Measurements from ENCODE around the gene SETD2.
A peak's percentile ranks its signal among the peaks of the same experiment; 100 is the strongest.
"Not testable (repeated sequence)": the region's sequence is repeated elsewhere in the genome, so short reads cannot be mapped to it uniquely, and the experiment has no call there.

SETD2 gene

GRCh38 chr3:47047673-47048072 lies 116.2 kb downstream of the SETD2 start:
- Mint-ChIP-seq H3K9me3 (no peaks in the 10 kb centered on the region), H3K36me3 (ENCODE audit: low read depth) (peaks cover 55% of the 10 kb centered on the region), H3K4me3 (no peak overlapping the region), H3K27me3 (no peaks in the 10 kb centered on the region), H3K4me1 (ENCODE audit: low read depth) (peaks cover 22% of the 10 kb centered on the region), H3K27ac (peak overlapping the region; percentile 70)
- DNase-seq, result no peak

- peak overlapping the region; percentile 70 for H3K27ac Mint-ChIP-seq
- H3K9me3 Mint-ChIP-seq, result no peaks in the 10 kb centered on the region
Measured at GRCh38 chr3:47047069-47047468, 116.8 kb downstream of the SETD2 start.

GRCh38 chr3:47042231-47042791 lies 121.6 kb downstream of the SETD2 start:
- Mint-ChIP-seq H3K27me3 (no peaks in the 10 kb centered on the region), H3K4me1 (ENCODE audit: low read depth) (peaks cover 33% of the 10 kb centered on the region), H3K27ac (peak overlapping the region; percentile 44), H3K36me3 (ENCODE audit: low read depth) (peaks cover 81% of the 10 kb centered on the region), H3K4me3 (no peak overlapping the region), H3K9me3 (peaks cover 5% of the 10 kb centered on the region)
- no peak for DNase-seq

More at GRCh38 chr3:47047069-47047468, 116.8 kb downstream of the SETD2 start:
- no peak overlapping the region for H3K4me3 Mint-ChIP-seq
- H3K27me3 Mint-ChIP-seq, result no peaks in the 10 kb centered on the region
- peaks cover 59% of the 10 kb centered on the region for H3K36me3 Mint-ChIP-seq (ENCODE audit: low read depth)
- H3K4me1 Mint-ChIP-seq (ENCODE audit: low read depth), result peaks cover 22% of the 10 kb centered on the region
- no peak for DNase-seq

GRCh38 chr3:47041114-47041513 lies 122.8 kb downstream of the SETD2 start:
- Mint-ChIP-seq H3K27ac (no peak overlapping the region), H3K9me3 (peaks cover 5% of the 10 kb centered on the region), H3K4me1 (ENCODE audit: low read depth) (peaks cover 29% of the 10 kb centered on the region), H3K27me3 (no peaks in the 10 kb centered on the region), H3K4me3 (no peak overlapping the region), H3K36me3 (ENCODE audit: low read depth) (peaks cover 81% of the 10 kb centered on the region)
- DNase-seq, result no peak

- DNase-seq, H3K9me3 Mint-ChIP-seq, H3K27me3 Mint-ChIP-seq, H3K4me3 Mint-ChIP-seq: not testable (repeated sequence)
- H3K27ac Mint-ChIP-seq, result peak overlapping the region; percentile 88
- peaks cover 85% of the 10 kb centered on the region for H3K36me3 Mint-ChIP-seq (ENCODE audit: low read depth)
- H3K4me1 Mint-ChIP-seq (ENCODE audit: low read depth), result peaks cover 46% of the 10 kb centered on the region
Measured at GRCh38 chr3:47037302-47037701, 126.6 kb downstream of the SETD2 start.

- Mint-ChIP-seq H3K9me3 (peaks cover 5% of the 10 kb centered on the region), H3K27ac (peak overlapping the region; percentile 33), H3K27me3 (no peaks in the 10 kb centered on the region), H3K4me1 (ENCODE audit: low read depth) (peaks cover 56% of the 10 kb centered on the region), H3K36me3 (ENCODE audit: low read depth) (peaks cover 82% of the 10 kb centered on the region), H3K4me3 (no peak overlapping the region)
- no peak for DNase-seq
Measured at GRCh38 chr3:47036145-47036544, 127.8 kb downstream of the SETD2 start.

GRCh38 chr3:47035645-47036044 lies 128.3 kb downstream of the SETD2 start:
- Mint-ChIP-seq H3K36me3 (ENCODE audit: low read depth) (peaks cover 78% of the 10 kb centered on the region), H3K27me3 (no peaks in the 10 kb centered on the region), H3K27ac (no peak overlapping the region), H3K9me3 (peaks cover 5% of the 10 kb centered on the region), H3K4me1 (ENCODE audit: low read depth) (peaks cover 61% of the 10 kb centered on the region), H3K4me3 (no peak overlapping the region)
- DNase-seq, result no peak

GRCh38 chr3:47034868-47035489 lies 128.9 kb downstream of the SETD2 start:
- no peak for DNase-seq
- Mint-ChIP-seq H3K4me3 (no peak overlapping the region), H3K27ac (peak overlapping the region; percentile 17), H3K9me3 (peaks cover 5% of the 10 kb centered on the region), H3K36me3 (ENCODE audit: low read depth) (peaks cover 75% of the 10 kb centered on the region), H3K27me3 (no peaks in the 10 kb centered on the region), H3K4me1 (ENCODE audit: low read depth) (peaks cover 60% of the 10 kb centered on the region)

GRCh38 chr3:47031041-47031440 lies 132.9 kb downstream of the SETD2 start:
- Mint-ChIP-seq H3K27ac (peak overlapping the region; percentile 87), H3K4me1 (ENCODE audit: low read depth) (peaks cover 61% of the 10 kb centered on the region), H3K4me3 (peak overlapping the region; percentile 56), H3K36me3 (ENCODE audit: low read depth) (peaks cover 74% of the 10 kb centered on the region)
- H3K9me3 Mint-ChIP-seq, DNase-seq, H3K27me3 Mint-ChIP-seq: not testable (repeated sequence)

GRCh38 chr3:47028667-47029066 lies 135.2 kb downstream of the SETD2 start:
- DNase-seq, result no peak
- Mint-ChIP-seq H3K4me1 (ENCODE audit: low read depth) (peaks cover 63% of the 10 kb centered on the region), H3K27me3 (no peaks in the 10 kb centered on the region), H3K36me3 (ENCODE audit: low read depth) (peaks cover 56% of the 10 kb centered on the region), H3K4me3 (no peak overlapping the region), H3K9me3 (no peaks in the 10 kb centered on the region), H3K27ac (no peak overlapping the region)

GRCh38 chr3:47028146-47028545 lies 135.8 kb downstream of the SETD2 start:
- no peak for DNase-seq
- Mint-ChIP-seq H3K36me3 (ENCODE audit: low read depth) (peaks cover 54% of the 10 kb centered on the region), H3K27me3 (no peaks in the 10 kb centered on the region), H3K9me3 (no peaks in the 10 kb centered on the region), H3K4me3 (no peak overlapping the region), H3K4me1 (ENCODE audit: low read depth) (peaks cover 61% of the 10 kb centered on the region), H3K27ac (no peak overlapping the region)

- H3K27ac Mint-ChIP-seq, DNase-seq, H3K4me3 Mint-ChIP-seq, H3K9me3 Mint-ChIP-seq, H3K27me3 Mint-ChIP-seq: not testable (repeated sequence)
- Mint-ChIP-seq H3K4me1 (ENCODE audit: low read depth) (peaks cover 54% of the 10 kb centered on the region), H3K36me3 (ENCODE audit: low read depth) (peaks cover 44% of the 10 kb centered on the region)
Measured at GRCh38 chr3:47026432-47026831, 137.5 kb downstream of the SETD2 start.

GRCh38 chr3:47024932-47025331 lies 139.0 kb downstream of the SETD2 start:
- no peaks in the 10 kb centered on the region for H3K27me3 Mint-ChIP-seq
- H3K9me3 Mint-ChIP-seq, result no peaks in the 10 kb centered on the region
- peaks cover 53% of the 10 kb centered on the region for H3K4me1 Mint-ChIP-seq (ENCODE audit: low read depth)
- no peak for DNase-seq
- no peak overlapping the region for H3K4me3 Mint-ChIP-seq
- peaks cover 46% of the 10 kb centered on the region for H3K36me3 Mint-ChIP-seq (ENCODE audit: low read depth)
- no peak overlapping the region for H3K27ac Mint-ChIP-seq

- Mint-ChIP-seq H3K4me1 (ENCODE audit: low read depth) (peaks cover 62% of the 10 kb centered on the region), H3K4me3 (no peak overlapping the region), H3K27ac (peak overlapping the region; percentile 74), H3K27me3 (no peaks in the 10 kb centered on the region), H3K9me3 (no peaks in the 10 kb centered on the region), H3K36me3 (ENCODE audit: low read depth) (peaks cover 46% of the 10 kb centered on the region)
- no peak for DNase-seq
Measured at GRCh38 chr3:47022641-47023071, 141.3 kb downstream of the SETD2 start.

- Mint-ChIP-seq H3K27ac (peak overlapping the region; percentile 83), H3K9me3 (no peaks in the 10 kb centered on the region), H3K36me3 (ENCODE audit: low read depth) (peaks cover 56% of the 10 kb centered on the region), H3K4me1 (ENCODE audit: low read depth) (peaks cover 68% of the 10 kb centered on the region), H3K27me3 (no peaks in the 10 kb centered on the region), H3K4me3 (no peak overlapping the region)
- DNase-seq, result no peak
Measured at GRCh38 chr3:47020311-47020710, 143.6 kb downstream of the SETD2 start.

All from activated T-cell treated with anti-CD3 and anti-CD28 coated beads, Interleukin-2, amount 50 U/mL, for 24 hours (primary cell).